ENCODE data around the gene LIMCH1. TPM values are rescaled to one million over a fixed set of nuclear protein-coding genes. Genes with fewer than 3 reads are reported as not detected.

Gene LIMCH1
- total RNA-seq, 1 donor from 2014 or later, result 12.7 TPM

DNA sequence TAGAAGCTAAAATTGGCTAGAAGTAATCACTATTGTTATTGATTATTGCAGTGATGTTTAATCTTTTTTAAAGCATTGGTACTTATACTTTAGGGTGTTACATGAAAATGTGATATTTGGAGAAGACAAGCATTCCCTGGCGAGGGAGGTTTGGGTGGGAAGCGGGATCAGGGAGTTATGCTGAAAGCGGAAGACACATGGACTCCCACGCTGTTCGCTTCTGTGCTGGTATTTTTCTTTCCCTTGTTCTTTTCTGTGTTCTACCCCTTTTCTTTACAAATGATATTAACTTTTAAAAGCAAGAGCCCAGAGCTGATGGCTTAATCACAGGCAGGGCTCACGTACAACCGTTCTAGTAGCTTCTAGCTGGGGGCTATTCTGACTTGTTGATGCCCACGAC is 148.9 kb downstream of the LIMCH1 start:
- TF ChIP-seq CTCF (IDR thresholded peaks at IDR 0.05; ENCODE audit: unreplicated experiment), result no peak

GRCh38 chr4:41687971-41688370 is 150.0 kb downstream of the LIMCH1 start:
- H3K4me3 Mint-ChIP-seq (ENCODE audit: low read depth), result no peak overlapping the region
- no peaks in the 10 kb centered on the region for H3K36me3 Mint-ChIP-seq (ENCODE audit: insufficient read depth)
- DNase-seq (ENCODE audit: low spot score, unreplicated experiment), result no peak
- H3K27me3 Mint-ChIP-seq, result no peaks in the 10 kb centered on the region
- H3K9me3 Mint-ChIP-seq (ENCODE audit: low read depth), result no peaks in the 10 kb centered on the region
- H3K27ac Mint-ChIP-seq, result no peak overlapping the region
- no peaks in the 10 kb centered on the region for H3K4me1 Mint-ChIP-seq (ENCODE audit: low read depth)
- TF ChIP-seq CTCF (IDR thresholded peaks at IDR 0.05; ENCODE audit: unreplicated experiment), result no peak

More for the DNA sequence above, 148.9 kb downstream of the LIMCH1 start:
- no peaks in the 10 kb centered on the region for H3K4me1 Mint-ChIP-seq (ENCODE audit: low read depth)
- no peaks in the 10 kb centered on the region for H3K9me3 Mint-ChIP-seq (ENCODE audit: low read depth)
- H3K27me3 Mint-ChIP-seq, result no peaks in the 10 kb centered on the region
- H3K4me3 Mint-ChIP-seq (ENCODE audit: low read depth), result no peak overlapping the region
- DNase-seq (ENCODE audit: low spot score, unreplicated experiment), result no peak
- no peak overlapping the region for H3K27ac Mint-ChIP-seq
- no peaks in the 10 kb centered on the region for H3K36me3 Mint-ChIP-seq (ENCODE audit: insufficient read depth)

DNA sequence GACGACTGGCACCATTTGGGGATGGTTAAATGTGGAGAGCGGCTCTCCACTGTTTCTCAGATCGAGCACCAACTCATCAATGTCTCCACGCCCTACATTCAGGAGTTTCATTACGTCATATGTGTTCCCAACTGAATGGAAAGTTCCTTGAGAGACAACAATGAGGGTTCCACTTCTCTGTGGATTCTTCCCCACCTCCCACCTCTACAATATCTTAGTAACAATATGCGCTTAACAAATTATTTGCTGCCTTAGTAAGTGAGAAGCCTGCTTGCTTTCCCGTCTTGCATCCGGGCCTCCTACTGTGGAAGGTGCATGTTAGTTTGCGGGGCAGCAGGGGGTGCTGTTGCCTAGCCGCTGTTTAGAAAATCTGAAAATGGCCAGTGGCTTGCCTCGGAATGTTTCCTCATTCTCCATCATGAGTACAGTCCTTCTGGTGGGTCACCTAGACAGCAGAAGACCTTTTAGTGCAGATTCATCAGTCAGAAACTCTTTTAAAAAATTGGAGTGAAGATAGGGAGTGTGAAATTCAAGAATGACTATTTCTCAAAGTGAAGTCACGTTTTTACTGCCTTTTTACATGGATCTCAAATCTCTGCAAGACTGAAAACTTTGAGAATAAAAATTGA is 154.9 kb downstream of the LIMCH1 start:
- TF ChIP-seq CTCF (IDR thresholded peaks at IDR 0.05; ENCODE audit: unreplicated experiment), result peak; percentile 96
- Mint-ChIP-seq H3K4me3 (ENCODE audit: low read depth) (no peak overlapping the region), H3K9me3 (ENCODE audit: low read depth) (no peaks in the 10 kb centered on the region), H3K27ac (no peak overlapping the region), H3K27me3 (peaks cover 11% of the 10 kb centered on the region), H3K4me1 (ENCODE audit: low read depth) (no peaks in the 10 kb centered on the region), H3K36me3 (ENCODE audit: insufficient read depth) (no peaks in the 10 kb centered on the region)
- peak; percentile 25 for DNase-seq (ENCODE audit: low spot score, unreplicated experiment)

DNA sequence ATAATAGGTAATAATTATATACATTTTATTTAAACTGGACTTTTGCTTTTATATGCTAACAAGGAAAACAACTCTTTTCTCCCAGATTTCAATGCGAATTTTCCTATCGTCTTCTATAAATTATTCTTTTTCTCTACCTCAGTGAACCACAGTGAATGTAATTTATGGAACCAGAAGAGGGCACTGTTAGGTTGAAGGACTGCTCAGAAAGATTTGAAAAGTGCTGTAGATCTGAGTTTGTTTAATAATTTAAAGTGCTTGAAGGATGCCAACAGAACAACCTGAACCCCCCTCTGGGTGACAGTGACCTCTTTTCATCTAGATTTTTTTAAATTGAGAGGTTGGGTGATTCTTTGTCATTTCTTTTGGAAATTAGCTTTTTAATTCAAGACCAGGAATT is 155.7 kb downstream of the LIMCH1 start:
- Mint-ChIP-seq H3K4me3 (ENCODE audit: low read depth) (no peak overlapping the region), H3K27me3 (peaks cover 18% of the 10 kb centered on the region), H3K4me1 (ENCODE audit: low read depth) (no peaks in the 10 kb centered on the region), H3K9me3 (ENCODE audit: low read depth) (no peaks in the 10 kb centered on the region), H3K27ac (no peak overlapping the region), H3K36me3 (ENCODE audit: insufficient read depth) (no peaks in the 10 kb centered on the region)
- TF ChIP-seq CTCF (IDR thresholded peaks at IDR 0.05; ENCODE audit: unreplicated experiment), result peak; percentile 66
- no peak for DNase-seq (ENCODE audit: low spot score, unreplicated experiment)

DNA sequence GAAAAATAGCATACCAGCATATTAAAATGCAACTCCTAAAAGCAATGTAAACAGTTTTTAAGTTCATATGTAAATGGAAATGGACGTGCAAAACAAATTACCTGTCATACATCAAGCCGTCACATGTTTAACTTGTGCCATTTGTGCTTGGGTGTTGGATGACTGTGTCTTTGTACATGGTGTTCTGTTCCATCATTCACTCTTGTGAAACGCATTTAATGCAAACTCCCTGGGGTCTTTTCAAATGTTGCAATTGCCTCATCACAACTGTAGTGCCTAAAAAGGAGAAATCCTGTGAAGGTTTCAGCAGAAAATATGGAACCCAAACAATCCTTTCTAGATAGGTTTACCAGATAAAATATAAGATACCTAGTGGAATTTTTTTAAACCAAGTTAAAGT is 158.2 kb downstream of the LIMCH1 start:
- Mint-ChIP-seq H3K27me3 (peaks cover 26% of the 10 kb centered on the region), H3K4me1 (ENCODE audit: low read depth) (no peaks in the 10 kb centered on the region), H3K9me3 (ENCODE audit: low read depth) (no peaks in the 10 kb centered on the region), H3K36me3 (ENCODE audit: insufficient read depth) (no peaks in the 10 kb centered on the region), H3K4me3 (ENCODE audit: low read depth) (no peak overlapping the region), H3K27ac (no peak overlapping the region)
- no peak for DNase-seq (ENCODE audit: low spot score, unreplicated experiment)
- no peak for TF ChIP-seq CTCF (IDR thresholded peaks at IDR 0.05; ENCODE audit: unreplicated experiment)

Data from progenitor cell of endocrine pancreas (in vitro differentiated cells).